HG02798 (cell line): ENCODE data around the gene TRAPPC2B.
"Not testable (repeated sequence)": the region's sequence is repeated elsewhere in the genome, so short reads cannot be mapped to it uniquely, and the experiment has no call there.

Experiments
- ATAC-seq: cut with Tn5 transposase; IDR thresholded peaks from one replicate; pipeline ENCODE4 v1.9.1; 2021; ENCODE audit warnings: mild to moderate bottlenecking; ENCODE audit not compliant: unreplicated experiment, poor library complexity

The TRAPPC2B gene

DNA sequence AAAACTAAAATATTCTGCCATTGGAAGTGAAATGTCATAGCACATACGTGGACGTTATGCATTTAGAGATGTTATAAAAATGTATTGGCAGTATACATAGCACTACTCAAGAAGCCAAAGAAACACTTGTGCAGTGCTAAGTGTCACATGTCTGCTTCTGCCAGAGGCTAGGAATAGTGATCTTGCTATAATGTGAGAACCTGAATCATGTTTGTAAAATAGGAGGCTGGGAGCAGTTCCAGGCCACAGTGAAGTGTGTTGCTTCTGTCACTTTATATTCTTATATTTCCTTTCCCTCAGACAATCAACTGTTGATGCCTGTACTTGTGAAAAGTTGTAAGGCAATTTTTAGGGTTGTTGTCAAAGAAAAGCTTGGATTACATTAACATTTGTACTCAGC is 3.4 kb downstream of the TRAPPC2B start:
- no peak for ATAC-seq

GRCh38 chr19:57374179-57374578 is 10.8 kb downstream of the TRAPPC2B start:
- ATAC-seq = no peak

- ATAC-seq = not testable (repeated sequence)
These were observed 11.3 kb downstream of the TRAPPC2B start for GRCh38 chr19:57374647-57375046.

GRCh38 chr19:57376151-57376550 is 12.8 kb downstream of the TRAPPC2B start:
- no peak for ATAC-seq

GRCh38 chr19:57377498-57378146 is 14.3 kb downstream of the TRAPPC2B start:
- no peak for ATAC-seq

GRCh38 chr19:57380923-57381322 is 17.6 kb downstream of the TRAPPC2B start:
- no peak for ATAC-seq

- no peak for ATAC-seq
These were observed 19.6 kb downstream of the TRAPPC2B start for GRCh38 chr19:57382806-57383488.

DNA sequence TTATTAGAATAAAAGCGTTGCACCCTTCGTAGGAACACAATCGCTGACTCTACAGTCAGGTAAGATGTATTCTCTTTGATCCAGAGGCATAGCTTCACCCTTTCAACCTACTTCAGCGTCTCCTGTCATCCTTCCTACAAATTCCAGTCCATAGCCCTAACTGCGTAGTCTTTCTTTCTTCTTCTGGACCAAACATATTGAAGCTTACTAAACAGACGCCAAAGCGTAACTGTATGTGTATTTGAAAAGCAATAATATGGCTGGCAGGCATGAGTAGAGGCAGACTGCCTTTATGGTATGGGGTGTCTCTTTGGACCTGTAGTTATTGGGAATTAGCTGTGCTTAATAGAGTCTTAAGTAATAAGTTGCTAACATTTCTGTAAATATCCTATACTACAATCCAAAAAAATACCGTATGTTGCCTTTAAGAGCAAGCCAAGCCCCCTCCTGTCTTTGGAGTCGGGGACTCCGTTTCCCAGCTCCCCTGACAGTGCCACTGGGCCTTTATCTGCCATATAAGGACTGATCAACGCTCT is 25.9 kb downstream of the TRAPPC2B start:
- no peak for ATAC-seq

DNA sequence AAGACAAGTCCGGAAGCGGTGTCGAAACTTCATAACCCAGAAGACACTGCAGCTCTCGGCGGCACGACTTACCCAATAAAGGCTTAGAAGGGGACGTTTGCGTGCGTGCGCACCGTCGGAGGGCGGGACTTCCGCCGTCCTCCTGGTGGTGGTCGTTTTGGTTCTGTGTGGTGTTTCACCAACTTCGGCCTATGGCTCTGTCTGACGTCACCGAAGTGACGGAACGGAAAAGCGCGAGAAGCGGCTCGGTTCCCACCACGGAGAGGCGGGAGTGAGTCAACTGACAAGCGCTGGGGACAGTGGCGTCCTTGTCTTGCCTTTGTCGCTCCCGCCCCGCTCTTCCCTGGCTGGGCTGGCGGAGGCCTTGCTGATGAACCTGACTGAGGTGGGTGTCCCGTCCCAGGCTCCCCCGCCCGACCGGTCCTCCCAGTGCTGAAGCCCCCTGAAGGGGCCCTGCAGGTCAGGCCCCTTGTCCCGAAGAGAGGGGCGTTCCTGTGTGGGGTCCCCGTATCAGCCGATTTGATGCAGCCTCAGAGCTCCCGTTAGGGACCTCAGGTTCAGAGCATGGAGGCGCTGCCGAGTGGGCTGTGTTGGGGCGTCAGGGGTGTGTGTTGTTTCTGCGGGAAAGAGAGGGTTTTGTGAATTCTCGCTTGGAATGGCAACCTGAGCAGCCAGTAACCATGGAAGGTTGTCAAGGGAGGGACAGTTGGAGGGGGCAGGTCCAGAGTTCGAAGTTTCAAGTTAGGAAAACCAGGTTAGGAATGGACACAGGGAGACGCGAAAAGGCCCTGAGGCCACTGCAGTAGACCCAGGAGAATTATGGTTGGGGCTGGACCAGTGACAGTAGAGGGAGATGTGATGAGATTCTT is 26.6 kb downstream of the TRAPPC2B start, which contains the start of gene ZNF548:
TSS of gene ZNF548 (plus strand) at position 125 of the 869 bp plus-strand sequence. CDS start at position 371, 246 bp downstream.
- peak; percentile 99 for ATAC-seq

DNA sequence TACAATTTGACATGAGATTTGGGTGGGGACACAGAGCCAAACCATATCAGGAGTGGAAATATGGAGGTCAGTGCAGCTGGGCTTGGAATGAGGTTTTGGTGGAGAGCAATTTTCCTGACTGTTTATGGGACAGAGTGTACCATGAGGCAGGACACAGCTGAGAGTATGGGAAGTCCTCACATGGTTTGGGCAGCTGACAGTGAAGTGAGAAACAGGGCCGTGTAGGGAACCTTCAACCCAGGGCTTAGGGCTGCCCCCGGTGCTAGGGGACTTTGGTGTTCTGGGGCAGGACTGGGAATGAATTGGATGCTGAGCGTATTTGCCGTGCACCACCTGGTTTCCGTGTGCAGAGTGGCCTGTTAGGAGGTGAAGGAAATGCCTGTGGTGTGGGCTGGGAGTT is 32.4 kb downstream of the TRAPPC2B start:
- ATAC-seq = no peak

- ATAC-seq = no peak
These were observed 35.5 kb downstream of the TRAPPC2B start for GRCh38 chr19:57398868-57399267.

GRCh38 chr19:57403737-57404563 is 40.6 kb downstream of the TRAPPC2B start:
- ATAC-seq = no peak

- peak; percentile 49 for ATAC-seq
These were observed 43.3 kb downstream of the TRAPPC2B start for GRCh38 chr19:57406516-57407123.

DNA sequence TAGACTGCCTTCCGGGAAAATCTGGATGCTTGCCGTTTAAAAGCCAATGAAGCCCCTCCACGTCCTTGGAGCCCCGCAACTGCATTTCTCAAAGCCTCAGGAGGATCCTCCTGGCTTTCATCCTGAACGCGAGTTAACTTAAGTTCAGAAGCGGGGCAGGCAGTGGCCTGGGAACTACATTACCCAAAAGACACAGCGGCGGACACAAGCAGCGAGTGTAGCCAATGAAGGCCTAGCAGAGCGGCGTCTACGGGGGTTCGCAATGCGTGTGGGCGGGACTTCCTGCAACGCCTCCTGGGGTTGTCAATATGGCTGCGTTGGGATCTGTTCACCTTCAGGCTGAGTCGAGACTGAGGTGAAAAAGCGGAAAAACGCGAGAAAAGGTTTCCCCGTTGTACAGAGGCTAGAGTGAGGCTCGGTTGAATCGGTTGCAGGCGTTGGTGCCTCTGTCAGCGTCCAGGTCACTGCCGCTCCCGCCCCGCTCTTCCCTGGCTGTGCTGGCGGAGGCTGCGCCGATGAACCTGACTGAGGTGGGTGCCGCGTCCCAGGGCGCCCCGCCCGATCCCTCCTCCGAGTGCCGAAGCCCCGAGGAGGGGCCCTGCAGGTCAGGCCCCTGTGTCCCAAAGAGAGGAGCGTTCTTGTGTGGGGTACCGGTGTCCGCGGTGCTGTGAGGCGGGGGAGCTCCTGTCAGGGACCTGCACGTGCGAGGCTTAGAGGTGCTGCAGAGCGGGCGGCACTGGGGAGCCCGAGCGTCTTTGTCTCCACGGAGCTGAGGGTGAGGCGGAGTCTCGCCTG is 47.7 kb downstream of the TRAPPC2B start, which contains the start of gene ZNF17:
TSS of gene ZNF17 (plus strand) at position 285 of the 795 bp plus-strand sequence. CDS start 2,455 bp downstream, outside the sequence.
- peak; percentile 98 for ATAC-seq
